Prostate gland (tissue), 2 donors: Measurements from ENCODE around the gene ARSG. TPM values are rescaled to one million over a fixed set of nuclear protein-coding genes. Genes with fewer than 3 reads are reported as not detected.

Source experiments
- DNase-seq: peaks from one replicate; pipeline ENCODE4 v3.0.0-alpha.2; 2019; ENCODE audit warnings: low spot score
- H3K27ac ChIP-seq, 2 donors: fragments of 200-600 bp; sonication (generic); 2 replicates each; pipeline ENCODE4 v1.5.1; 2017 to 2019
- H3K27me3 ChIP-seq: fragments of 200-600 bp; sonication (generic); replicated peaks from 2 replicates; pipeline ENCODE4 v1.5.1; 2019; ENCODE audit not compliant: insufficient read depth
- H3K36me3 ChIP-seq, 2 donors: fragments of 200-600 bp; sonication (generic); 1 replicate in 1 of 2; 2 replicates in 1 of 2; pipeline versions ENCODE4 v1.5.1 to v1.8.1; 2017 to 2019
- H3K4me1 ChIP-seq: fragments of 200-600 bp; sonication (generic); replicated peaks from 2 replicates; pipeline ENCODE4 v1.5.1; 2019
- H3K4me3 ChIP-seq, 2 donors: fragments of 200-600 bp; sonication (generic); 2 replicates each; pipeline ENCODE4 v1.5.1; 2017 to 2019
- H3K9me3 ChIP-seq: fragments of 200-600 bp; sonication (generic); 2 replicates; pipeline ENCODE4 v1.5.1; 2017
- CTCF ChIP-seq, 4 experiments: fragments of 200-600 bp in 2 of 4; fragments of 450-650 bp in 2 of 4; sonication (generic) in 2 of 4; IDR thresholded peaks; 1 replicate in 3 of 4; 2 replicates in 1 of 4; pipeline ENCODE4 v1.5.1; 2016 to 2019; ENCODE audit warnings: antibody characterized with exemption in 4 of 4, mild to moderate bottlenecking in 2 of 4, moderate library complexity in 2 of 4
- POLR2A ChIP-seq: fragments of 450-650 bp; IDR thresholded peaks from one replicate; pipeline ENCODE4 v1.6.1; 2016; ENCODE audit warnings: antibody characterized with exemption, mild to moderate bottlenecking
- POLR2AphosphoS5 ChIP-seq: sonication (generic); formaldehyde crosslinking; IDR thresholded peaks from one replicate; pipeline ENCODE4 v1.6.1; 2017; ENCODE audit warnings: antibody characterized with exemption
- WGBS: methylation state at CpG from one replicate; pipeline ENCODE4 v1.1.5; 2018; 5-methylcytosine and 5-hydroxymethylcytosine counted together
- intact Hi-C: fragments of 100-400 bp; cut with DNase I; formaldehyde crosslinking; loops from one replicate; pipeline ENCODE4 v1.14.2; 2022
- total RNA-seq, 2 donors: library from RNA; depleted of rRNA; stranded (reverse); fragments of >200 nt; gene quantifications; one replicate each; pipeline ENCODE4 v1.1.0, GENCODE V29; 2016

ARSG gene
- total RNA-seq, 2 donors from 2014 or later: 1.5 to 8.3 TPM

GRCh38 chr17:68356520-68356919 lies 65.2 kb downstream of the ARSG start:
- TF ChIP-seq POLR2AphosphoS5: no peak
- no peak for TF ChIP-seq CTCF (IDR thresholded peaks at IDR 0.05)
- no peak for TF ChIP-seq POLR2A
- WGBS: 79% methylated on average over 8 of the region's 8 CpGs
- DNase-seq: no peak
- Histone ChIP-seq H3K27me3 (no peaks in the 10 kb centered on the region), H3K9me3 (no peaks in the 10 kb centered on the region), H3K36me3 (no peaks in the 10 kb centered on the region), H3K4me1 (no peaks in the 10 kb centered on the region), H3K27ac (no peak overlapping the region), H3K4me3 (no peak overlapping the region)
- intact Hi-C loops: no loop called here

- no peak for DNase-seq
- Histone ChIP-seq H3K4me3 (no peak overlapping the region), H3K9me3 (no peaks in the 10 kb centered on the region), H3K27ac (no peak overlapping the region), H3K27me3 (no peaks in the 10 kb centered on the region), H3K36me3 (no peaks in the 10 kb centered on the region), H3K4me1 (no peaks in the 10 kb centered on the region)
- 93% methylated on average over 3 of the region's 3 CpGs for WGBS
- TF ChIP-seq CTCF (IDR thresholded peaks at IDR 0.05) (no peak), POLR2A (no peak), POLR2AphosphoS5 (no peak)
- intact Hi-C loops: no loop called here
Observed at GRCh38 chr17:68356949-68357455, 65.7 kb downstream of the ARSG start.

GRCh38 chr17:68357886-68358285 lies 66.6 kb downstream of the ARSG start:
- Histone ChIP-seq H3K4me3 (no peak overlapping the region), H3K27me3 (no peaks in the 10 kb centered on the region), H3K36me3 (no peaks in the 10 kb centered on the region), H3K27ac (no peak overlapping the region), H3K9me3 (no peaks in the 10 kb centered on the region), H3K4me1 (no peaks in the 10 kb centered on the region)
- TF ChIP-seq POLR2AphosphoS5 (no peak), CTCF (IDR thresholded peaks at IDR 0.05) (no peak), POLR2A (no peak)
- WGBS: 93% methylated on average over 4 of the region's 4 CpGs
- no peak for DNase-seq
- intact Hi-C loops: no loop called here

- H3K27me3 ChIP-seq: no peaks in the 10 kb centered on the region
- no peaks in the 10 kb centered on the region for H3K9me3 ChIP-seq
- intact Hi-C loops: no loop called here
- H3K27ac ChIP-seq: no peak overlapping the region
- H3K4me3 ChIP-seq: no peak overlapping the region
- H3K36me3 ChIP-seq: no peaks in the 10 kb centered on the region
- TF ChIP-seq POLR2AphosphoS5: no peak
- TF ChIP-seq CTCF (IDR thresholded peaks at IDR 0.05): no peak
- no peak for TF ChIP-seq POLR2A
- DNase-seq: no peak
- 90% methylated on average over 13 of the region's 13 CpGs for WGBS
- no peaks in the 10 kb centered on the region for H3K4me1 ChIP-seq
Observed at GRCh38 chr17:68359791-68360535, 68.7 kb downstream of the ARSG start.

- no peaks in the 10 kb centered on the region for H3K9me3 ChIP-seq
- no peak overlapping the region for H3K27ac ChIP-seq
- H3K4me3 ChIP-seq: no peak overlapping the region
- no peaks in the 10 kb centered on the region for H3K4me1 ChIP-seq
- no peak for DNase-seq
- intact Hi-C loops: no loop called here
- H3K36me3 ChIP-seq: no peaks in the 10 kb centered on the region
- TF ChIP-seq POLR2AphosphoS5 (no peak), POLR2A (no peak), CTCF (IDR thresholded peaks at IDR 0.05) (no peak)
- H3K27me3 ChIP-seq: no peaks in the 10 kb centered on the region
- WGBS: 85% methylated on average over 2 of the region's 2 CpGs
Observed at GRCh38 chr17:68365469-68365868, 74.2 kb downstream of the ARSG start.
